ENCODE data around the gene COQ7. TPM values are rescaled to one million over a fixed set of nuclear protein-coding genes. Genes with fewer than 3 reads are reported as not detected.

The COQ7 gene
- total and polyA plus RNA-seq, 2 of the 4 experiments (the other 2 are of a cell fraction) = 10.9 to 13.6 TPM

- Histone ChIP-seq H2BK20ac (ENCODE audit: low read depth, low read length) (no peak overlapping the region), H2AK5ac (ENCODE audit: low read depth, low read length) (peak overlapping the region; percentile 19; the same call in 1 of the 2 replicates), H3K4me1 (ENCODE audit: control insufficient read depth, insufficient read depth, low read length) (peaks cover 4% of the 10 kb centered on the region; the same call in 1 of the 2 replicates), H3K9ac (ENCODE audit: low read depth, low read length) (no peak overlapping the region), H3K14ac (replicated peaks; ENCODE audit: low read depth, low read length) (no peak overlapping the region), H2BK15ac (ENCODE audit: low read depth, low read length) (no peak overlapping the region), H2AFZ (replicated peaks; ENCODE audit: low read length, poor library complexity) (peak overlapping the region; percentile 34), H3K23ac (ENCODE audit: low read depth, low read length) (no peak overlapping the region), H4K8ac (ENCODE audit: low read depth in 2 of 2, low read length in 2 of 2) (no peak overlapping the region), H3K18ac (ENCODE audit: low read depth, low read length) (no peak overlapping the region), H4K91ac (ENCODE audit: insufficient read depth, low read depth, low read length) (no peak overlapping the region), H3K79me1 (ENCODE audit: low read depth in 1 of 2, low read length in 2 of 2) (no peaks in the 10 kb centered on the region), H3K27ac (ENCODE audit: insufficient read depth, low read length) (no peak overlapping the region), H3K9me3 (ENCODE audit: control insufficient read depth, insufficient read depth, low read length) (peaks cover 5% of the 10 kb centered on the region), H2AK9ac (replicated peaks; ENCODE audit: low read depth, low read length, poor library complexity) (no peak overlapping the region), H3K4ac (ENCODE audit: low read depth, low read length) (peak overlapping the region; percentile 59; the same call in 1 of the 2 replicates), H3K27me3 (ENCODE audit: control insufficient read depth, insufficient read depth, low read length) (no peaks in the 10 kb centered on the region), H4K20me1 (ENCODE audit: insufficient read depth, low read length) (no peaks in the 10 kb centered on the region), H3K4me2 (ENCODE audit: low read depth, low read length) (no peak overlapping the region), H3K56ac (ENCODE audit: extremely low read depth, insufficient read depth, low read length) (no peak overlapping the region), H2BK120ac (ENCODE audit: low read depth, low read length) (peak overlapping the region; percentile 38; the same call in 1 of the 2 replicates), H3K36me3 (ENCODE audit: control insufficient read depth, insufficient read depth, low read length) (no peaks in the 10 kb centered on the region), H3K4me3 (ENCODE audit: insufficient read depth, low read depth, low read length) (no peak overlapping the region), H4K5ac (ENCODE audit: low read depth, low read length) (no peak overlapping the region), H2BK5ac (ENCODE audit: low read depth, low read length, poor library complexity, severe bottlenecking) (no peak overlapping the region), H3K9me1 (ENCODE audit: insufficient read depth, low read length) (peaks cover 2% of the 10 kb centered on the region)
- no TSS peak for BruUV-seq (replicated peaks)
- TF ChIP-seq USF2 (IDR thresholded peaks at IDR 0.05; ENCODE audit: low read depth, low read length) (no peak), ELK1 (IDR thresholded peaks at IDR 0.05; ENCODE audit: borderline replicate concordance, low read depth, low read length) (no peak), RCOR1 (IDR thresholded peaks at IDR 0.05; ENCODE audit: insufficient replicate concordance, low read length) (no peak), BHLHE40 (IDR thresholded peaks at IDR 0.05; ENCODE audit: low read depth, low read length) (no peak), FOS (IDR thresholded peaks at IDR 0.05; ENCODE audit: low read depth, low read length) (no peak), RAD21 (IDR thresholded peaks at IDR 0.05; ENCODE audit: low read length) (no peak), RFX5 (IDR thresholded peaks at IDR 0.05; ENCODE audit: low read depth, low read length) (no peak), SMC3 (IDR thresholded peaks at IDR 0.05; ENCODE audit: low read depth, low read length) (no peak), POLR2A (IDR thresholded peaks at IDR 0.05; ENCODE audit: low read depth, low read length) (no peak), MAZ (IDR thresholded peaks at IDR 0.05; ENCODE audit: borderline replicate concordance, low read depth, low read length) (no peak), CTCF (conservative IDR thresholded peaks at IDR 0.05; ENCODE audit: low read depth, low read length) (no peak), NFE2L2 (IDR thresholded peaks at IDR 0.05; ENCODE audit: low read depth, low read length) (no peak), MAFK (IDR thresholded peaks at IDR 0.05; ENCODE audit: low read depth, low read length) (no peak)
- in situ Hi-C loops (cut with MboI; ENCODE audit: low sequenced_read_pairs) (no loop called here), intact Hi-C loops (cut with micrococcal nuclease) (loop anchor here (2.0 kb wide), 1 partner anchor 13 kb away; no protein-coding TSS in a partner anchor), dilution Hi-C loops (cut with HindIII; ENCODE audit: low sequenced_read_pairs, unreplicated experiment) (no loop called here)
- CTCF ChIA-PET = interaction anchor here (0.6 to 1.7 kb wide), 3 partner anchors 22 to 579 kb away, joined by 3 read pairs; no protein-coding TSS in a partner anchor
- WGBS, 2 experiments (ENCODE audit: extremely low coverage in 2 of 2, insufficient read length in 1 of 2) = 100% methylated on average over 2 of the region's 15 CpGs; no CpG with 5 or more reads in 1 of the 2 experiments
- POLR2A ChIA-PET (ENCODE audit: unreplicated experiment) = interaction anchor here (0.6 kb wide), 1 partner anchor 88 kb away, joined by 13 read pairs; no protein-coding TSS in a partner anchor
- ATAC-seq (ENCODE audit: low read depth) = no peak
- no peak for DNase-seq
Observed at GRCh38 chr16:19093631-19094541, 26.5 kb downstream of the COQ7 start.
